Naive thymus-derived CD4-positive, alpha-beta T cell (primary cell): ENCODE data around the gene UBE2L6. TPM values are rescaled to one million over a fixed set of nuclear protein-coding genes. Genes with fewer than 3 reads are reported as not detected.

Source experiments
- ATAC-seq: fragments of 150-1000 bp; cut with Tn5 transposase; 2 replicates; pipeline ENCODE4 v1.10.0; 2021; ENCODE audit warnings: mild to moderate bottlenecking, moderate library complexity
- CTCF ChIA-PET: fragments of 350-600 bp; sonication (Branson Sonifier 250); formaldehyde crosslinking; loops from one replicate; lab custom pipeline; 2021; ENCODE audit warnings: antibody characterized with exemption; lab: Charles Lee
- POLR2A ChIA-PET: fragments of 350-600 bp; sonication (Branson Sonifier 250); formaldehyde crosslinking; loops from one replicate; lab custom pipeline; 2021; ENCODE audit warnings: antibody characterized with exemption, inconsistent platforms; lab: Charles Lee
- DNase-seq, 9 donors: peaks; one replicate each; pipeline versions ENCODE4 v3.0.0 to v3.0.0-alpha.2; 2020 to 2022; ENCODE audit warnings: mixed read lengths in 1 of 9
- H3K27ac ChIP-seq: one replicate; pipeline ENCODE4 v1.7.0; 2013; ENCODE audit warnings: mild to moderate bottlenecking, low read depth, low read length, moderate library complexity
- H3K27me3 ChIP-seq, 2 donors: one replicate each; pipeline ENCODE4 v1.7.0; 2013; ENCODE audit warnings: low read length in 2 of 2, mild to moderate bottlenecking in 2 of 2, moderate library complexity in 2 of 2; ENCODE audit not compliant: control insufficient read depth in 2 of 2, insufficient read depth in 2 of 2
- H3K36me3 ChIP-seq, 3 experiments: 1 replicate in 2 of 3; 2 replicates in 1 of 3; pipeline ENCODE4 v1.7.0; 2013; ENCODE audit warnings: low read length in 3 of 3, mild to moderate bottlenecking in 3 of 3, moderate library complexity in 1 of 3; ENCODE audit not compliant: insufficient read depth in 3 of 3, control insufficient read depth in 2 of 3
- H3K4me1 ChIP-seq, 2 donors: one replicate each; pipeline ENCODE4 v1.7.0; 2013; ENCODE audit warnings: low read length in 2 of 2, mild to moderate bottlenecking in 2 of 2, moderate library complexity in 1 of 2; ENCODE audit not compliant: control insufficient read depth in 2 of 2, insufficient read depth in 2 of 2
- H3K4me3 ChIP-seq: 2 replicates; pipeline ENCODE4 v1.7.0; 2013; ENCODE audit warnings: mild to moderate bottlenecking, low read length
- H3K9me3 ChIP-seq, 3 experiments: 1 replicate in 2 of 3; 2 replicates in 1 of 3; pipeline ENCODE4 v1.7.0; 2013; ENCODE audit warnings: low read length in 3 of 3; ENCODE audit not compliant: control insufficient read depth in 2 of 3
- H3K27ac Mint-ChIP-seq, 9 donors: one replicate each; pipeline ENCODE4 v1.8.0; 2020 to 2022; ENCODE audit warnings: mixed read lengths in 9 of 9, mild to moderate bottlenecking in 8 of 9, moderate library complexity in 5 of 9, inconsistent platforms in 2 of 9
- H3K27me3 Mint-ChIP-seq, 5 donors: one replicate each; pipeline ENCODE4 v1.8.0; 2021 to 2022; ENCODE audit warnings: mixed read lengths in 5 of 5, mild to moderate bottlenecking in 1 of 5
- H3K36me3 Mint-ChIP-seq, 5 donors: one replicate each; pipeline ENCODE4 v1.8.0; 2020 to 2022; ENCODE audit warnings: mixed read lengths in 5 of 5, mild to moderate bottlenecking in 3 of 5, inconsistent platforms in 1 of 5
- H3K4me1 Mint-ChIP-seq, 7 donors: one replicate each; pipeline ENCODE4 v1.8.0; 2020 to 2022; ENCODE audit warnings: mixed read lengths in 7 of 7, mild to moderate bottlenecking in 3 of 7, inconsistent platforms in 1 of 7
- H3K4me3 Mint-ChIP-seq, 10 donors: one replicate each; pipeline ENCODE4 v1.8.0; 2020 to 2022; ENCODE audit warnings: mild to moderate bottlenecking in 10 of 10, mixed read lengths in 10 of 10, moderate library complexity in 6 of 10, inconsistent platforms in 2 of 10
- H3K9me3 Mint-ChIP-seq, 11 donors: one replicate each; pipeline ENCODE4 v1.8.0; 2020 to 2022; ENCODE audit warnings: mixed read lengths in 11 of 11, mild to moderate bottlenecking in 4 of 11, inconsistent platforms in 1 of 11, moderate library complexity in 1 of 11
- intact Hi-C, 2 donors: fragments of 100-400 bp; cut with micrococcal nuclease; formaldehyde crosslinking; loops; one replicate each; pipeline ENCODE4 v1.15.1; 2023
- polyA plus RNA-seq, 2 donors: library from polyadenylated mRNA; unstranded; fragments of 300-500 nt; fragmentation: Illumina TruSeq; gene quantifications; one replicate each; pipeline ENCODE4 v1.2.3, GENCODE V29; 2021
- total RNA-seq, 6 experiments: library from RNA in 5 of 6; stranded (reverse) in 5 of 6; gene quantifications; 1 replicate in 5 of 6; 2 replicates in 1 of 6; pipeline ENCODE4 v1.2.3 and lab custom pipeline; 2021 to 2026

Gene UBE2L6
- total and polyA plus RNA-seq, 7 experiments from 2014 or later: 51.1 to 326 (median 73.9) TPM

GRCh38 chr11:57596266-57596885, 28.9 kb upstream of the UBE2L6 start:
- no peaks in the 10 kb centered on the region for H3K27me3 ChIP-seq
- no peak overlapping the region for H3K27ac ChIP-seq
- intact Hi-C loops: no loop called here
- H3K36me3 Mint-ChIP-seq: peaks cover 0 to 4% (median 0%) of the 10 kb centered on the region in 5 donors
- CTCF ChIA-PET: no interaction called here
- H3K4me1 Mint-ChIP-seq: peaks cover 0 to 9% (median 0%) of the 10 kb centered on the region in 7 donors
- no peaks in the 10 kb centered on the region for H3K36me3 ChIP-seq
- H3K9me3 Mint-ChIP-seq: peaks cover 0 to 1% (median 0%) of the 10 kb centered on the region in 11 donors
- H3K27me3 Mint-ChIP-seq: peaks cover 30 to 54% (median 34%) of the 10 kb centered on the region in 5 donors
- no peak overlapping the region for H3K4me3 Mint-ChIP-seq
- POLR2A ChIA-PET: no interaction called here
- no peak overlapping the region for H3K4me3 ChIP-seq
- no peaks in the 10 kb centered on the region for H3K4me1 ChIP-seq
- DNase-seq: no peak
- no peak overlapping the region for H3K27ac Mint-ChIP-seq
- no peaks in the 10 kb centered on the region for H3K9me3 ChIP-seq
- ATAC-seq: no peak

- intact Hi-C loops: no loop called here
- no peak overlapping the region for H3K27ac Mint-ChIP-seq
These were observed 20.7 kb upstream of the UBE2L6 start for GRCh38 chr11:57588046-57588710.

GRCh38 chr11:57586711-57587245, 19.3 kb upstream of the UBE2L6 start:
- no peaks in the 10 kb centered on the region for H3K36me3 Mint-ChIP-seq
- no peak overlapping the region for H3K4me3 Mint-ChIP-seq
- Histone ChIP-seq H3K27ac (no peak overlapping the region), H3K36me3 (no peaks in the 10 kb centered on the region), H3K4me3 (no peak overlapping the region), H3K27me3 (no peaks in the 10 kb centered on the region), H3K9me3 (no peaks in the 10 kb centered on the region), H3K4me1 (no peaks in the 10 kb centered on the region)
- H3K27me3 Mint-ChIP-seq: peaks cover 0 to 5% (median 3%) of the 10 kb centered on the region in 5 donors
- ATAC-seq: no peak
- H3K27ac Mint-ChIP-seq: no peak overlapping the region
- no peak for DNase-seq
- ChIA-PET POLR2A (no interaction called here), CTCF (no interaction called here)
- no peaks in the 10 kb centered on the region for H3K9me3 Mint-ChIP-seq
- intact Hi-C loops: no loop called here
- peaks cover 0 to 21% (median 13%) of the 10 kb centered on the region in 7 donors for H3K4me1 Mint-ChIP-seq

More at GRCh38 chr11:57588046-57588710, 20.7 kb upstream of the UBE2L6 start:
- Histone ChIP-seq H3K27me3 (no peaks in the 10 kb centered on the region), H3K9me3 (no peaks in the 10 kb centered on the region), H3K4me3 (no peak overlapping the region), H3K36me3 (no peaks in the 10 kb centered on the region), H3K4me1 (no peaks in the 10 kb centered on the region), H3K27ac (no peak overlapping the region)
- no peak for DNase-seq
- H3K27me3 Mint-ChIP-seq: peaks cover 0 to 10% (median 3%) of the 10 kb centered on the region in 5 donors
- no peaks in the 10 kb centered on the region for H3K9me3 Mint-ChIP-seq
- peak; percentile 44 for ATAC-seq
- no peak overlapping the region for H3K4me3 Mint-ChIP-seq
- CTCF ChIA-PET: no interaction called here
- H3K4me1 Mint-ChIP-seq: peaks cover 0 to 21% (median 13%) of the 10 kb centered on the region in 7 donors
- POLR2A ChIA-PET: no interaction called here
- no peaks in the 10 kb centered on the region for H3K36me3 Mint-ChIP-seq

GRCh38 chr11:57585301-57585700, 17.8 kb upstream of the UBE2L6 start:
- H3K36me3 ChIP-seq: no peaks in the 10 kb centered on the region
- CTCF ChIA-PET: no interaction called here
- Mint-ChIP-seq H3K9me3 (no peaks in the 10 kb centered on the region), H3K27ac (no peak overlapping the region), H3K4me1 (peaks cover 0 to 21% (median 13%) of the 10 kb centered on the region in 7 donors), H3K27me3 (peaks cover 0 to 4% (median 0%) of the 10 kb centered on the region in 5 donors), H3K36me3 (no peaks in the 10 kb centered on the region), H3K4me3 (no peak overlapping the region)
- H3K4me3 ChIP-seq: no peak overlapping the region
- H3K27me3 ChIP-seq: no peaks in the 10 kb centered on the region
- no peaks in the 10 kb centered on the region for H3K4me1 ChIP-seq
- DNase-seq (no peak), ATAC-seq (no peak)
- no peak overlapping the region for H3K27ac ChIP-seq
- intact Hi-C loops: no loop called here
- POLR2A ChIA-PET: no interaction called here
- H3K9me3 ChIP-seq: no peaks in the 10 kb centered on the region

- Histone ChIP-seq H3K9me3 (no peaks in the 10 kb centered on the region), H3K4me3 (no peak overlapping the region), H3K36me3 (no peaks in the 10 kb centered on the region), H3K27ac (no peak overlapping the region), H3K4me1 (no peaks in the 10 kb centered on the region), H3K27me3 (no peaks in the 10 kb centered on the region)
- Mint-ChIP-seq H3K27ac (no peak overlapping the region), H3K27me3 (peaks cover 0 to 6% (median 0%) of the 10 kb centered on the region in 5 donors), H3K4me1 (peaks cover 0 to 21% (median 13%) of the 10 kb centered on the region in 7 donors), H3K4me3 (no peak overlapping the region), H3K9me3 (no peaks in the 10 kb centered on the region), H3K36me3 (no peaks in the 10 kb centered on the region)
- ATAC-seq (no peak), DNase-seq (no peak)
- POLR2A ChIA-PET: no interaction called here
- CTCF ChIA-PET: interaction anchor here (0.7 kb wide), 1 partner anchor 126 kb away, joined by 3 read pairs; no protein-coding TSS in a partner anchor
- intact Hi-C loops: no loop called here
These were observed 16.9 kb upstream of the UBE2L6 start for GRCh38 chr11:57584341-57584740.

- ChIA-PET POLR2A (no interaction called here), CTCF (no interaction called here)
- ATAC-seq (no peak), DNase-seq (no peak)
- H3K36me3 Mint-ChIP-seq: no peaks in the 10 kb centered on the region
- no peaks in the 10 kb centered on the region for H3K36me3 ChIP-seq
- H3K27ac ChIP-seq: no peak overlapping the region
- peaks cover 0 to 24% (median 5%) of the 10 kb centered on the region in 5 donors for H3K27me3 Mint-ChIP-seq
- intact Hi-C loops: no loop called here
- H3K4me1 ChIP-seq: peaks cover 0 to 7% of the 10 kb centered on the region in 2 donors
- peak overlapping the region in 1 of 9 donors; percentile 28 for H3K27ac Mint-ChIP-seq
- H3K27me3 ChIP-seq: no peaks in the 10 kb centered on the region
- peaks cover 4 to 21% (median 14%) of the 10 kb centered on the region in 7 donors for H3K4me1 Mint-ChIP-seq
- no peaks in the 10 kb centered on the region for H3K9me3 Mint-ChIP-seq
- no peaks in the 10 kb centered on the region for H3K9me3 ChIP-seq
- no peak overlapping the region for H3K4me3 Mint-ChIP-seq
- H3K4me3 ChIP-seq: no peak overlapping the region
These were observed 6.6 kb upstream of the UBE2L6 start for GRCh38 chr11:57574061-57574460.
